Measurements from ENCODE around the gene CACNA1G.

GRCh38 chr17:50560185-50560824 lies at the start of gene CACNA1G:
- TF ChIP-seq, protein P1, sequence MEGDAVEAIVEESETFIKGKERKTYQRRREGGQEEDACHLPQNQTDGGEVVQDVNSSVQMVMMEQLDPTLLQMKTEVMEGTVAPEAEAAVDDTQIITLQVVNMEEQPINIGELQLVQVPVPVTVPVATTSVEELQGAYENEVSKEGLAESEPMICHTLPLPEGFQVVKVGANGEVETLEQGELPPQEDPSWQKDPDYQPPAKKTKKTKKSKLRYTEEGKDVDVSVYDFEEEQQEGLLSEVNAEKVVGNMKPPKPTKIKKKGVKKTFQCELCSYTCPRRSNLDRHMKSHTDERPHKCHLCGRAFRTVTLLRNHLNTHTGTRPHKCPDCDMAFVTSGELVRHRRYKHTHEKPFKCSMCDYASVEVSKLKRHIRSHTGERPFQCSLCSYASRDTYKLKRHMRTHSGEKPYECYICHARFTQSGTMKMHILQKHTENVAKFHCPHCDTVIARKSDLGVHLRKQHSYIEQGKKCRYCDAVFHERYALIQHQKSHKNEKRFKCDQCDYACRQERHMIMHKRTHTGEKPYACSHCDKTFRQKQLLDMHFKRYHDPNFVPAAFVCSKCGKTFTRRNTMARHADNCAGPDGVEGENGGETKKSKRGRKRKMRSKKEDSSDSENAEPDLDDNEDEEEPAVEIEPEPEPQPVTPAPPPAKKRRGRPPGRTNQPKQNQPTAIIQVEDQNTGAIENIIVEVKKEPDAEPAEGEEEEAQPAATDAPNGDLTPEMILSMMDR (conservative IDR thresholded peaks at IDR 0.05; ENCODE audit: low read length), result no peak
- no peak for TF ChIP-seq EZH2phosphoT487 (IDR thresholded peaks at IDR 0.05; ENCODE audit: borderline replicate concordance)

All from Loucy (cell line).